NCI-H460 (cell line): Measurements from ENCODE around the gene RSPH3. TPM values are rescaled to one million over a fixed set of nuclear protein-coding genes. Genes with fewer than 3 reads are reported as not detected.
"Not testable (repeated sequence)": the region's sequence is repeated elsewhere in the genome, so short reads cannot be mapped to it uniquely, and the experiment has no call there.

Experiments used
- DNase-seq: peaks from one replicate; pipeline ENCODE4 v3.0.0-alpha.2; 2016; ENCODE audit warnings: low read depth; ENCODE audit errors: extremely low read depth
- total RNA-seq: library from RNA; depleted of rRNA; stranded (reverse); fragments of >200 nt; shearing (Covaris generic); gene quantifications from 2 replicates; pipeline ENCODE4 v1.2.3, GENCODE V29; 2014

Gene RSPH3
- total RNA-seq, 1 experiment from 2014 or later, result 1.9 TPM

GRCh38 chr6:159030168-159030567 lies 30.2 kb upstream of the RSPH3 start:
- DNase-seq, result no peak

- not testable (repeated sequence) for DNase-seq
Measured at GRCh38 chr6:159025224-159025623, 25.2 kb upstream of the RSPH3 start.

- DNase-seq, result no peak
Measured at GRCh38 chr6:159023893-159024292, 23.9 kb upstream of the RSPH3 start.

DNA sequence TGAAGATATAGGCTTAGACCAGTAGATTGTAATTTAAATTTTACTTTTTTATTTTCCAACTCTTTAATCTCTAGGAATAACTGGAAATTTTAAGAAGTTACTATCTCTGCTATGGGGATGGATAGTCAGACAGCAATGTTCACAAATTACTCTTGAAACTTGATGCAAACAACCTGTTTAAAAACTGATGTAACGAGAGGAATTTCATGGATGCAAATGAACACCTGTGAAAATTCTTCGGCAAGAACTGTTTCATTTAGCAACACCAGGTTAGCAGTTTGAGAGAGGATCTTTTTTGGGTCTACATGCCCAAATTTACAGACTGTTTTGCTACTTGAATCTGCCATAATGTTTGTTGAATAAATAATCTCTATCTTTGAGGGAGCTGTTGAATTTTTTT lies 20.0 kb upstream of the RSPH3 start:
- DNase-seq, result no peak

DNA sequence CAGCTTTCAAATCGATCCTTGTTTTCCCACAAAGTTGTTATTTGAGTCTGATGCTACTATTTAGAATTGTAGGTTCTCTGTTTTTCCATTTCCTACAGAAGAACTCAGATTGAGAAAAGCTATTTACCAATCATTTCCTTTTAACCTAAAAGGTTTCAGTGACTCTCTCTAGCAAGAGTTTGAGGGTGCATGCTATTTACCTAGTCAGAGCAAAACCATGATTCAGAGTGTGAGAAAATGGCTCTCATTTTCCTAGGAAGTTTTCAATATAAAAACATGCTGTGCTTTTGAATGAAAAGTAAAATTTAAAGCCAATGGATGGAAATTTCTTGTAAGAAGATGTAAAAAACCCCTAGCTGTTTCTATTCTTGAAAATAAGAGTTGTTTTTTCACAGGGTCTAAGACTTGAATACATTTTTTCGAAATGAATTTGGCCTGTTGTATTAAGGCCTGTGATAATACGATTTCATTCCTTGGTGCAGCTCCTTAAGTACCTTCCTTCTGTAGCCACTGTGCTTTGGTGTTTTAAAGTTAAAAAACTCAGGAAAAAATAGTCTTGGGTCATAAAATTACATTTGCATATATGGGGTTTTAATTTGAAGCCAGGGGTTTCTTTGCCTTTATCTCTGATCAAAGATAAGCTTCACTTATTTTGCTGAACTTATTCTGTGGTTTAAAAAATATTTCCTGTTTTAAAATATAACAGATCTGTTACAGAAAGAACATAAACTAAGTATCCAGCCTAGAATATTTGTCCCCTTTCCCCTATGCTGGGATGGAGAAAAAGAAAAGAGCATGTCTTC lies 18.0 kb upstream of the RSPH3 start:
- DNase-seq, result no peak

DNA sequence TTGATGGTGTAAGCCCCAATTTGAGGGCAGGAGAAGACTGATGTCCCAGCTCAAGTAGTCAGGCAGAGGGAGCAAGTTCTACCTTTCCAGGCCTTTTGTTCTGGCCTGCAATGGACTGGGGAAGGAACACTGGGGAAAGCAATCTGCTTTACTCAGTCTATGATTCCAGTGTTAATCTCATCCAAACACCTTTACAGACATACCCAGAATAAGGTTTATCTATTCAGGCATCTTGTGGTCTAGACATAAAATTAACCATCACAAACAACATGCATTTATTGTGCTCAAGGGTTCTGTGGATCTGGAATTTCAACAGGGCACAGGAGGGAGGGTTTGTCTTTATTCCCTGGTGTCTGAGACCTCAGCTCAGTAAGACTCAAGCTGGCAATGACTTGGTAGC lies 14.4 kb upstream of the RSPH3 start:
- no peak for DNase-seq

- DNase-seq, result no peak
Measured at GRCh38 chr6:159013229-159013628, 13.2 kb upstream of the RSPH3 start.

DNA sequence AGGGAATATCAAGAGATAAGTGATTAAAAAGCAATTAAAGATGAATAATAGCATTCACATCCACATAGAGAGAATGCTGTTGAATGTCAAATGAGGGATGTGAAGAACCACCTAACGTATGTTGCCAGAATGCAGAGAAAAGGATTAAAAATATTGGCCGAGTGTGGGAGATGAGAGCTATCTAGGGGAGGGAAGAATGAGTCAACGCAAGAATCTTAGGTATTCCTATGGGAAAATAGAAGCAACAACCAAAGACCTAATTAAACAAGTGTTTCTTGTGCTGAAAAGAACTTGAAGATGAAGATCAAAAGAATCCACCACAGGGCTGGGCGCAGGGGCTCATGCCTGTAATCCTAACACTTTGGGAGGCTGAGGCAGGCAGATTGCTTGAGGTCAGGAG lies 12.2 kb upstream of the RSPH3 start:
- DNase-seq, result no peak

DNA sequence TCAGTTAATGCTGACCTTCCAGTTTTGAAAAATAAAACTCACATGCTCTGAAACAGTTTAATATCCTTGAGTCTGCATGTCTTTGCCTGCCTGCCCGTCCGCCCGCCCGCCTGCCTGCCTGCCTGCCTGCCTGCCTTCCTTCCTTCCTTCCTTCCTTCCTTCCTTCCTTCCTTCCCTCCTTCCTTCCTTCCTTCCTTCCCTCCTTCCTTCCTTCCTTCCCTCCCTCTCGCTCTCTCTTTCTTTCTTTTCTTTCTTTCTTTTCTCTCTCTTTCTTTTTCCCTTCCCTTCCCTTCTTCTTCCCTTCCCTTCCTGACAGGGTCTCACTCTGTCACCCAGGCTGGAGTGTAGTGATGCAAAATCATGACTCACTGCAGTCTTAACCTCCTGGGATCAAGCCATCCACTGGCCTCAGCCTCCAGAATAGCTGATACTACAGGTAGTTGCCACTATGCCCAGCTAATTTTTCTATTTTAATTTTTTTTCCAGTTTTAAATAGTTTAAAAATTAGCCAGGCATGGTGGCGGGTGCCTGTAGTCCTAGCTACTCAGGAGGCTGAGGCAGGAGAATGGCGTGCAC lies 10.1 kb upstream of the RSPH3 start:
- DNase-seq, result not testable (repeated sequence)

GRCh38 chr6:159008656-159009288 lies 8.8 kb upstream of the RSPH3 start:
- DNase-seq, result no peak

GRCh38 chr6:159007510-159007909 lies 7.5 kb upstream of the RSPH3 start:
- no peak for DNase-seq

- no peak for DNase-seq
Measured at GRCh38 chr6:159005436-159005835, 5.4 kb upstream of the RSPH3 start.

- DNase-seq, result no peak
Measured at GRCh38 chr6:159004592-159004991, 4.6 kb upstream of the RSPH3 start.

- no peak for DNase-seq
Measured at GRCh38 chr6:159002432-159003155, 2.6 kb upstream of the RSPH3 start.

DNA sequence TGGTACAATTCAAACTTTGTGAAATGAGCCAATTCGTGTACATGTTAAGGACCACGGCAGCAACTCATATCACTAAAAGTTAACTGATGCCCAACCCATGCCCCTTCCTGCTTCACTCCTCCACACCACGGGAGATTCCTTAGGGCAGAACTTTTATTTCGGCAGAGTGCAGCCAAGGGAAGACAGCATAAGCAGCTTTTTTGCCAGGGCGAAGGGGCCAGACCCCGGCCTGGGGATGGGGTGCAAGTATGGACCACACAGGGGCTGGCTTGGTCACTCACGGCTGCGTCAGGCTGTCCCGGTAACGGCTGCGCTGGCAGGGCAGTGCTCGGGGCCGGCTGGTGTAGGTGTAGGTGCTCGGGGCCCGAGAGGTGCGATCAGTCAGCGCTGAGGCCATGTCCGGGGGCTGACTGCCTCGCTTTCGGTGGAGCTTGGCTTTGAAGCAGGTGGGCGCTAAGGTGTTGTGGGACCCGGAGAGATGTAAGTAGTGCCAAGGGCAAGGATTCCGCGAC lies 792 bp downstream of the RSPH3 start:
- no peak for DNase-seq

GRCh38 chr6:158996856-158997255 lies 3.1 kb downstream of the RSPH3 start:
- no peak for DNase-seq

DNA sequence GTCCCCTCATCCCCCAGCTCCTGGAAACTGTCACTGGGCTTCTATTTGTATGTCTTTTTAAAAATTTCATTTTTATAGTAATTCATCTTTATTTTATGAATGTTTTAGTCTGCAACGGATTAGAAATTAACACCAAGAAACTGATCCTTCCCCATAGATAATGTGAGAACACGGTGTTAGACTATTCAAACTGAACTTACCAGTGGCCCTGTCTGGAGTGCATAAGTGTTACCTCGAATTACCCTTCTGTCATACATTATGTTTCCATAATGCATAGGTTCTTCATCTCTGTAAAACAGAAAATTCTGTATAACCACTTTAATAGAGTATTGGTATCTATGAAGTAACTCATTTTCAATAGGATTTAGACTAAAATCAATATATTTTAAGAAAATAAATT lies 6.4 kb downstream of the RSPH3 start:
- DNase-seq, result no peak

DNA sequence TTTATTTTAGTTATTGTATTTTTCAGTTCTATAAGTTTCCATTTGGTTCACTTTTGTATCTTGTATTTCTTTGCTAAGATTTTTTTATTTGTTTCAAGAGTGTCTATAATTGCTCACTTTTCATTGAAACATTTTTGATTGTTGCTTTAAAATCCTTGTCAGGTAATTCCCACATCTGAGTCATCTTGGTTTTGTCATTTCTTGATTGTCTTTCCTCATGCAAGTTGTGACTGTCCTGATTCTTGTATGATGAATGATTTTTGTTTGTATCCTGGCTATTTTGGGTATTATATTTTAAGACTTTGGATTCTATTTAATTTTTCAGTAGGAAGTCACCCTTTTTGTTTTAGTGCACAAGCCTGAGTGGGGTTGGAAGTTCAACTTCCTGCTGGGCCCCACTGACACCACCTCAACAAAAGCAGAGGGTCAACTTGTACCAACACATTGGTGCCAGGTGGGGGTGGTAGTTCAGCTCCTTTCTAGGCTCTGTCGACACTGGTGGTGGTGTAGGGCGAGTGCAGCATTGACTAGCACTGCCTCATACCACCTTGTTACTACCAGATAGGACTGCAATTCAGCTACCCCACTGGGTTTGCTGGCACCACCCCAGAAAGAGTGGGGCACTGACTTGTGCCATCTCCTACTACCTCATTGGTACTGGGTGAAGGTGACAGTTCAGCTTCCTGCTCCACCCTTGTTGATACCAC lies 8.8 kb downstream of the RSPH3 start:
- no peak for DNase-seq

- not testable (repeated sequence) for DNase-seq
Measured at GRCh38 chr6:158989711-158990110, 10.3 kb downstream of the RSPH3 start.

DNA sequence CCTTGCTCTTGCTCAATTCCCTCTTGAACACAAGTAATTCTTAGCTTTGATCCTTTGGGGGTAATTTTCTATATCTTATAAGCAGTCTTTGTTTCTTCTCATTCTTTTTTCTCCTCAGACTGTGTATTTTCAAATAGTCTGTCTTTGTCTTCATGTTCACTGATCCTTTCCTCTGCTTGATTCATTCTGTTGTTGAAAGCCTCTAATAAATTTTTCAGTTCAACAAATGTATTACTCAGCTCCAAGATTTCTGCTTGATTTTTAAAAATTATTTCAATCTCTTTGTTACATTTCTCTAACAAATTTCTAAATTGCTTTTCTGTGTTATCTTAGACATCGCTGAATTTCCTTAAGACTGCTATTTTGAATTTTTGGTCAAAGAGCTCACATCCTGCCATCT lies 11.5 kb downstream of the RSPH3 start:
- DNase-seq, result no peak

DNA sequence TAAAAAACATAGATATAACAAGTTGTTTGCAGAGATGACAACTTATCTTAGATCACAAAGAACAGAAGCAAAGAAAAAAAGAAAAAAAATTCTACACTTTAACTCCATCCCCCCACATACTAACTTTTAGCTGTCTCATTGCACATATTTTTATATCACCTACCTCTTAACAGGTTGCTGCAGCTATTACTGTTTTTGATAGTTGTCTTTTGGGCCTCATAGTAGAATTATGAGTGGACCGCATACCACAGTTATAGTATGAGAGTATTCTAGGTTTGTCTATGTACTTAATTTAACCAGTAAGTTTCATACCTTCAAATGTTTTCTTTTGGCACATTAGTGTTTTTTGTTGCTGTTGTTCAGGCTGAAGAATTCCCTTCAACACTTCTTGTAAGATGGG lies 12.3 kb downstream of the RSPH3 start:
- DNase-seq, result no peak
